Parathyroid adenoma (tissue), 2 donors: ENCODE measurements around the gene ENTPD8.

Experiments used
- H2AFZ ChIP-seq: fragments of 300-600 bp; sonication (generic); one replicate; pipeline ENCODE4 v1.7.0; 2017; ENCODE audit warnings: antibody characterized with exemption, mild to moderate bottlenecking
- H3K27ac ChIP-seq: fragments of 300-600 bp; sonication (generic); one replicate; pipeline ENCODE4 v1.7.0; 2017
- H3K27me3 ChIP-seq: fragments of 300-600 bp; sonication (generic); one replicate; pipeline ENCODE4 v1.7.0; 2017; ENCODE audit warnings: low read length; ENCODE audit not compliant: control insufficient read depth, insufficient read depth
- H3K36me3 ChIP-seq: fragments of 300-600 bp; sonication (generic); one replicate; pipeline ENCODE4 v1.7.0; 2017; ENCODE audit warnings: low read length; ENCODE audit not compliant: control insufficient read depth, insufficient read depth
- H3K4me1 ChIP-seq: fragments of 300-600 bp; sonication (generic); one replicate; pipeline ENCODE4 v1.7.0; 2017; ENCODE audit warnings: control low read depth
- H3K4me2 ChIP-seq: fragments of 300-600 bp; sonication (generic); one replicate; pipeline ENCODE4 v1.7.0; 2017; ENCODE audit warnings: low read length
- H3K4me3 ChIP-seq: fragments of 300-600 bp; sonication (generic); one replicate; pipeline ENCODE4 v1.7.0; 2017; ENCODE audit warnings: low read depth, low read length
- H3K79me2 ChIP-seq: fragments of 300-600 bp; sonication (generic); one replicate; pipeline ENCODE4 v1.7.0; 2017; ENCODE audit warnings: control low read depth
- H3K9ac ChIP-seq: fragments of 300-600 bp; sonication (generic); one replicate; pipeline ENCODE4 v1.7.0; 2017; ENCODE audit warnings: mild to moderate bottlenecking
- H3K9me3 ChIP-seq: fragments of 300-600 bp; sonication (generic); one replicate; pipeline ENCODE4 v1.7.0; 2017; ENCODE audit warnings: low read length; ENCODE audit not compliant: control insufficient read depth
- CTCF ChIP-seq: fragments of 300-600 bp; sonication (generic); IDR thresholded peaks from one replicate; pipeline ENCODE4 v1.7.0; 2017; ENCODE audit warnings: antibody characterized with exemption, mild to moderate bottlenecking
- donor health status: primary hyperparathyroidism.

ENTPD8 gene

GRCh38 chr9:137391411-137391754, 49.8 kb downstream of the ENTPD8 start:
- no peak overlapping the region for H3K4me2 ChIP-seq
- H2AFZ ChIP-seq, result no peak overlapping the region
- no peaks in the 10 kb centered on the region for H3K36me3 ChIP-seq
- no peak overlapping the region for H3K9ac ChIP-seq
- H3K9me3 ChIP-seq, result no peaks in the 10 kb centered on the region
- no peaks in the 10 kb centered on the region for H3K27me3 ChIP-seq
- no peaks in the 10 kb centered on the region for H3K79me2 ChIP-seq
- peak overlapping the region; percentile 60 for H3K27ac ChIP-seq
- no peak for TF ChIP-seq CTCF
- no peaks in the 10 kb centered on the region for H3K4me1 ChIP-seq
- H3K4me3 ChIP-seq, result no peak overlapping the region

GRCh38 chr9:137390553-137391410, 50.4 kb downstream of the ENTPD8 start:
- Histone ChIP-seq H3K27me3 (no peaks in the 10 kb centered on the region), H3K4me2 (no peak overlapping the region), H3K27ac (peak overlapping the region; percentile 60), H3K36me3 (no peaks in the 10 kb centered on the region), H2AFZ (no peak overlapping the region), H3K4me3 (no peak overlapping the region), H3K9ac (no peak overlapping the region), H3K9me3 (no peaks in the 10 kb centered on the region), H3K4me1 (no peaks in the 10 kb centered on the region), H3K79me2 (no peaks in the 10 kb centered on the region)
- TF ChIP-seq CTCF, result no peak

- Histone ChIP-seq H3K4me2 (no peak overlapping the region), H3K4me3 (no peak overlapping the region), H3K4me1 (no peaks in the 10 kb centered on the region), H3K9me3 (no peaks in the 10 kb centered on the region), H3K79me2 (no peaks in the 10 kb centered on the region), H3K36me3 (no peaks in the 10 kb centered on the region), H3K9ac (no peak overlapping the region), H3K27me3 (no peaks in the 10 kb centered on the region), H3K27ac (no peak overlapping the region), H2AFZ (no peak overlapping the region)
- no peak for TF ChIP-seq CTCF
Measured at GRCh38 chr9:137389428-137389746, 51.8 kb downstream of the ENTPD8 start.

GRCh38 chr9:137388589-137389427, 52.3 kb downstream of the ENTPD8 start:
- Histone ChIP-seq H3K4me3 (no peak overlapping the region), H3K36me3 (no peaks in the 10 kb centered on the region), H3K27ac (no peak overlapping the region), H3K4me1 (no peaks in the 10 kb centered on the region), H3K27me3 (no peaks in the 10 kb centered on the region), H3K9me3 (no peaks in the 10 kb centered on the region), H3K9ac (no peak overlapping the region), H2AFZ (no peak overlapping the region), H3K79me2 (no peaks in the 10 kb centered on the region), H3K4me2 (no peak overlapping the region)
- TF ChIP-seq CTCF, result no peak
